ENCODE measurements around the gene KIAA1671.

GRCh38 chr22:25210793-25211192, 258.3 kb downstream of the KIAA1671 start:
- TF ChIP-seq, protein P1, sequence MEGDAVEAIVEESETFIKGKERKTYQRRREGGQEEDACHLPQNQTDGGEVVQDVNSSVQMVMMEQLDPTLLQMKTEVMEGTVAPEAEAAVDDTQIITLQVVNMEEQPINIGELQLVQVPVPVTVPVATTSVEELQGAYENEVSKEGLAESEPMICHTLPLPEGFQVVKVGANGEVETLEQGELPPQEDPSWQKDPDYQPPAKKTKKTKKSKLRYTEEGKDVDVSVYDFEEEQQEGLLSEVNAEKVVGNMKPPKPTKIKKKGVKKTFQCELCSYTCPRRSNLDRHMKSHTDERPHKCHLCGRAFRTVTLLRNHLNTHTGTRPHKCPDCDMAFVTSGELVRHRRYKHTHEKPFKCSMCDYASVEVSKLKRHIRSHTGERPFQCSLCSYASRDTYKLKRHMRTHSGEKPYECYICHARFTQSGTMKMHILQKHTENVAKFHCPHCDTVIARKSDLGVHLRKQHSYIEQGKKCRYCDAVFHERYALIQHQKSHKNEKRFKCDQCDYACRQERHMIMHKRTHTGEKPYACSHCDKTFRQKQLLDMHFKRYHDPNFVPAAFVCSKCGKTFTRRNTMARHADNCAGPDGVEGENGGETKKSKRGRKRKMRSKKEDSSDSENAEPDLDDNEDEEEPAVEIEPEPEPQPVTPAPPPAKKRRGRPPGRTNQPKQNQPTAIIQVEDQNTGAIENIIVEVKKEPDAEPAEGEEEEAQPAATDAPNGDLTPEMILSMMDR (IDR thresholded peaks at IDR 0.05; ENCODE audit: low read length), result no peak
- no peak for TF ChIP-seq EZH2 (IDR thresholded peaks at IDR 0.05; ENCODE audit: borderline replicate concordance, low read length)
